Measurements from ENCODE around the gene RAB19.

RAB19 gene

DNA sequence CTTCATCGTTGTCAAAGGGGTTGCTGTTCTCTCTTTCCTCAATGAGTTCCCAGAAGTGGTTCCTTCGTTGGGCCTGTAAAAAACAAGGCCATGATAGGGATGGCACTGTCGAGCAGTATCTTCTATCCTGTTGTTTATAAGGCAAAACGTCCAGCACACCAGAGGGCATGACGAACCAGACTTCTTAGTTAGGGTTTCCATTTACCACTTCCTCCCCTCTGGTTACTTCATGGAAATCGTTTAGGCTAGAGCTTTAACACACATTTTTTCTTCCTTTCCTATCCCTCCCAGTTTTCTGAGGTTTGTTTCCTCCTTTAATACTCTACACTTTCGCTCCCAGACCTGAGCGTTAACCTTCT, 50.8 kb downstream of the RAB19 start:
- DNase-seq: no peak

DNA sequence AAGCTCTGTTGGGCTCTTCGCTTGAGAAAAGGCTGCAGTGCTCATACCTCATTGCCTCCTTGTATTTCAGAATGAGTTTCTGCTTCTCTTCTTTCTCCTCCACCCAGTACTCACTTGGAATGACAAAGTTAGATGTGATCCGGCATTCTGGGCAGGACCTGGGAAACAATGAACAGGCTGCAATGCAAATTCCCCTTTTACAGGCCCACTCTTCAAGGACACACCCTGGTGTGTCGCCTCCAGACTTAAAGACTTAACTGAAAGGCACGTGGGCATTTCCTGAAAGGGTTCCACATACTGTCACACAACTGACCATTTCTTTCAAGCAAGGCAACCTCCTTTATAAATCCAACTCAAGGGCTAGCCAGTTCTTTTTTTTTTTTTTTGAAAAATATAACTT, 51.9 kb downstream of the RAB19 start:
- DNase-seq: no peak

DNA sequence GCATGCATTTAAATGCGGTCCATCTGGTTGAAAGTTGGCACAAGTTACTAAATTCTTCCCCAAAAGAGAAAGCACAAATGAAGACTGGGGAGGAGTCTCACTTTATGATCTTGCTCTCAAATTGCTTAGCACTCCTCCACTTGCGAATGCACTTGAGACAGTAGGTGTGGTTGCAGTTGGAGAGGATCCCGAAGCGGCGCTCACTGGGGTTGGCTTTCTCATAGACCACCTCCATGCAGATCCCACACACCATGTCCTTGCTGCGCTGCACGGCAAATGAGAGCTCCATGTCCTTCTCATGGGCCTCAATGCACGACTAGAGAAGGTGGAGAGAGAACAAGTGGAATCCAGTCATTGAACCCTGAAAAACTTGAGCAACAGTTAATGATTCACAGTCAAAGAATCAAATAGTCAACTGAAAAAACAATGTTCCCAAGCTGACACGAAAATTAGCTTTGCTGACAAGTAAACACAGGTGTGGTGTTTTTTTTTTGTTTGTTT, 52.7 kb downstream of the RAB19 start:
- DNase-seq: no peak

DNA sequence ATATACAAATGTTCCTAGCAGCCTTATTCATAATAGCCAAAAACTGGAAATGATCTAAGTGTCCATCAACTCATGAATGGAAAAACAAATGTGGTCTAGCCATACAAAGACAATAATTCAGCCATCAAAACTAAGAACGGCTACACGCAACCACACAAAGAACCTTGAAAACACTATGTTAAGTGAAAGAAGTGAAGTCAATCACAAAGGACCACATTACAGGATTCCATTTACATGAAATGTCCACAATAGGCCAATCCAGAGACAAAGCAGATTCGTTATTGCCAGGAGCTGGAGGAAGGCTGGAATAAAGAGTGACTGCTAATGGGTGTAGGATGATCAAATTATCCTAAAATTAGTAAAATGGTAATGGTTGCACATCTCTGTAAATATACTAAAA, 54.3 kb downstream of the RAB19 start:
- no peak for DNase-seq

DNA sequence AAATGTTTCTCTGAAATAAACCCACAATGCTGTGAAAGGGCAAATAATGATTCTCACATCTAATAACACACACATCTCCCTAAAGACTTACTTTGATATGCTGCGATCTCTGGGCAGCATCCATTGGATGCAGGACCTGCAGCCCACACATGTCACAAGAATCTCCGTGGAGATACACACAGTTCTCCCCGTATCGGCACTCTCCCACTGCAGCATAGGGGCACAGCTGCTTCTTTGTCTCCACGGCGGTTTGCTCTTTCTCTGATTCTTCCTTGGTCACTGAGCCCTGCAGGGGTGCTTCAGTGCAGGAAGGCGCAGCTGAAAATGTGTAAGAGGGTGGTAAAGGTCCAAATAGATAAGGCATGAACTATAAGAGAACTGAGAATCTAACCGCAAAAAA, 55.1 kb downstream of the RAB19 start:
- no peak for DNase-seq

DNA sequence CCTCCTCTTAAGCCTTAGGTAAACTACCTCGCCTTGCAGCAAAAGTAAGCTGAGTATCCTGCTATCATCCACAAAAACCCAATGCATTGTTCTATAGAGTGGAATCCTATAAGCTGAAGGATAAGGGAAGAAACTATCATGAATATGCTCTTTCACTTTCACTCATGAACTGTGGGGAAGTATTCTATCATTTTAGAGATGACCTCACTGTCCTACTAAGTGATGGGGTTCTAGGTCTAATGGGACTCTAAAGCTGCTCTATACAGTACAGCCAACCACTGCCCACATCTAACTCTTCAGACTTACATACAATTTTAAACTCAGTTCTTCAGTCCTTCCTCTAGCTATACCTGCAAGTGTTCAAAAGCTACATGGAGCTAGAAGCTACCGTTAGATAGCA, 59.3 kb downstream of the RAB19 start:
- DNase-seq: no peak

DNA sequence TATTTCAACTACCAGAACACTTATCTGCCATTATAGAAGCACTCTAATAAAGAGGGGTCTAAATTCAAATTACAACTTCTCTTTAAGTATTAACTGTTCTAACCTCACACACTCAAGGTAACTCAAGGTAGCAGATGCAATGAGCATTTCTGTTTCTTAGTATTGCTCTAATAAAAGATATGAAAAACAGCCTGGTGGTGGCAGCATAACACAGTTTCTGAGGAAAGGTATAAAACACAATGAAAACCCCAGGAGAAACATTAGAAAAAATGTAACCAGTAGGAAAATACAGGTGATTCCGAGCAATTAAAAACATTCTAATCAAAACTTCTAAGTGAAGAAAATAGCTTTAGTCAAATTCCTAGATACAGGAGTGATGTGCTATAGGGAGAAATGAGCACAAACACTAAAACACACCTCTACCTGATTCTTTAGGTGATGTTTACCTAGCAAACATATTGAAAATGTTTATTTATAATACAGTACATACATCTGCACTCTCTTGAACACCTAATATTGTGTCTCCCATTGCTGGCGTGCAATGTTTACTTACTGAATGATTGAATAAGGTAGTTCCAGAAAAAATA, 72.0 kb downstream of the RAB19 start:
- DNase-seq: peak; percentile 48

DNA sequence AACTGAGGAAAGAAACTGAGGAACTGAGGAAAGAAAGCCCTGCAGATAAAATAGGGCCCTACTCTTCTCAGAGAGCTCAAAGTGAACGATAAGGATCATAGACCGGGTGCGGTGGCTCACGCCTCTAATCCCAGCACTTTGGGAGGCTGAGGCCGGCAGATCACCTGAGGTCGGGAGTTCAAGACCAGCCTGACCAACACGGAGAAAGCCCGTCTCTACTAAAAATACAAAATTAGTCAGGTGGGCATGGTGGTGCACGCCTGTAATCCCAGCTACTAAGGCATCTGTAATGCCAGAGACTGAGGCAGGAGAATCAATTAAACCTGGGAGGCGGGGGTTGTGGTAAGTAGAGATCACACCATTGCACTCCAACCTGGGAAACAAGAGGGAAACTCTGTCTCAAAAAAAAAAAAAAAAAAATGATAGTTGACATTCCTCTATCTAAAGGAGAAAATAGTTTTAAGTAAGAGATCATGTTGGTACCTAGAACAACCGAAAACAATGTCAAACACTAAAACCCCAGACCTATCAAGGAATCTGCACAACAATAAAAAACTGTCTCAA, 72.9 kb downstream of the RAB19 start:
- DNase-seq: no peak

Data from activated CD4-positive, alpha-beta T cell treated with anti-CD3 and anti-CD28 coated beads for 48 hours (primary cell).